ENCODE results near the gene RPGRIP1L. TPM values are rescaled to one million over a fixed set of nuclear protein-coding genes. Genes with fewer than 3 reads are reported as not detected.

Gene RPGRIP1L
- total RNA-seq, 1 donor from 2014 or later: 21.4 TPM

DNA sequence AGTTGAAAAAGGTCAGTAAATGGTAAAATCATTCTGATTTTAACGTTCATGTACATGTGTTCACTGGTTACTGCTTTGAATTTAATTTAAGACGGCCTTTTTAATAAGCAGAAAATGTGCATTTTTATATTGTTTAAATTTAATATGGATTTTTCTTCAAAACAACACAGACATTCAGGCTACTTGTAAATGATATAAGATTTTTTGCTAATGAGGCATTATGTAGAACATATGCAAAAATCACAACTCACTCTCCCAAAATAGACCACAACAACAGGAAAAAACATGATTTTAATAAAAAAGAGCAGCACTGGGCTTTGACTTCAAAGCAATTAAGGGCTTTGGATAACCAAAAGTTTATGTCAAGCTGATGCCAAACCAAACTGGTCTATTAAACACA is 22.3 kb downstream of the RPGRIP1L start:
- peaks cover 6% of the 10 kb centered on the region for H3K4me1 Mint-ChIP-seq (ENCODE audit: unreplicated experiment)
- peaks cover 30% of the 10 kb centered on the region for H3K36me3 Mint-ChIP-seq
- DNase-seq (ENCODE audit: extremely low spot score, unreplicated experiment): no peak
- H3K9me3 Mint-ChIP-seq: no peaks in the 10 kb centered on the region
- H3K4me3 Mint-ChIP-seq: no peak overlapping the region
- H3K27ac Mint-ChIP-seq: no peak overlapping the region
- H3K27me3 Mint-ChIP-seq: no peaks in the 10 kb centered on the region
- TF ChIP-seq, protein P1, sequence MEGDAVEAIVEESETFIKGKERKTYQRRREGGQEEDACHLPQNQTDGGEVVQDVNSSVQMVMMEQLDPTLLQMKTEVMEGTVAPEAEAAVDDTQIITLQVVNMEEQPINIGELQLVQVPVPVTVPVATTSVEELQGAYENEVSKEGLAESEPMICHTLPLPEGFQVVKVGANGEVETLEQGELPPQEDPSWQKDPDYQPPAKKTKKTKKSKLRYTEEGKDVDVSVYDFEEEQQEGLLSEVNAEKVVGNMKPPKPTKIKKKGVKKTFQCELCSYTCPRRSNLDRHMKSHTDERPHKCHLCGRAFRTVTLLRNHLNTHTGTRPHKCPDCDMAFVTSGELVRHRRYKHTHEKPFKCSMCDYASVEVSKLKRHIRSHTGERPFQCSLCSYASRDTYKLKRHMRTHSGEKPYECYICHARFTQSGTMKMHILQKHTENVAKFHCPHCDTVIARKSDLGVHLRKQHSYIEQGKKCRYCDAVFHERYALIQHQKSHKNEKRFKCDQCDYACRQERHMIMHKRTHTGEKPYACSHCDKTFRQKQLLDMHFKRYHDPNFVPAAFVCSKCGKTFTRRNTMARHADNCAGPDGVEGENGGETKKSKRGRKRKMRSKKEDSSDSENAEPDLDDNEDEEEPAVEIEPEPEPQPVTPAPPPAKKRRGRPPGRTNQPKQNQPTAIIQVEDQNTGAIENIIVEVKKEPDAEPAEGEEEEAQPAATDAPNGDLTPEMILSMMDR (conservative IDR thresholded peaks at IDR 0.05): no peak

DNA sequence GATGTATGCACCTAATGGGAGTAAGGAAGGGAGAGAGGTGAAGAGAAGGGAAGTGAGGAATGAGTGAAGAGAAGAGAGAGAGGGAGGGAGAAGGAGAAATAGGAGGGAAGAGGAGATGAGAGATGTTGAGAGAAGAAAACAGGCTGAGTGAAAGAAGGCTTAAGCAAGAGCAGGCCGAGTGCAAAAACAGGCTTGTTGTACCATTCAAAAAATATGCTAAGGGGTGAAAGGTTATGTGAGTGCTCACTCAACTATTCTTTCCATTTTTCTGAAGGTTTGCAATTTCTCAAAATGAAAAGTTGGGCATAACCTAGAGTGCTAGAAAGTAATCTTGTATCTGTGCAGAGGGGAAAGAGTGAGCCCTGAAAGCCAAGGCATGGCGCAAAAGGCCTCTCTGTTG is 22.9 kb downstream of the RPGRIP1L start:
- no peak overlapping the region for H3K27ac Mint-ChIP-seq
- no peaks in the 10 kb centered on the region for H3K27me3 Mint-ChIP-seq
- no peak overlapping the region for H3K4me3 Mint-ChIP-seq
- TF ChIP-seq, protein P1 (conservative IDR thresholded peaks at IDR 0.05): no peak
- H3K36me3 Mint-ChIP-seq: peaks cover 26% of the 10 kb centered on the region
- DNase-seq (ENCODE audit: extremely low spot score, unreplicated experiment): no peak
- H3K4me1 Mint-ChIP-seq (ENCODE audit: unreplicated experiment): peaks cover 6% of the 10 kb centered on the region
- H3K9me3 Mint-ChIP-seq: no peaks in the 10 kb centered on the region

DNA sequence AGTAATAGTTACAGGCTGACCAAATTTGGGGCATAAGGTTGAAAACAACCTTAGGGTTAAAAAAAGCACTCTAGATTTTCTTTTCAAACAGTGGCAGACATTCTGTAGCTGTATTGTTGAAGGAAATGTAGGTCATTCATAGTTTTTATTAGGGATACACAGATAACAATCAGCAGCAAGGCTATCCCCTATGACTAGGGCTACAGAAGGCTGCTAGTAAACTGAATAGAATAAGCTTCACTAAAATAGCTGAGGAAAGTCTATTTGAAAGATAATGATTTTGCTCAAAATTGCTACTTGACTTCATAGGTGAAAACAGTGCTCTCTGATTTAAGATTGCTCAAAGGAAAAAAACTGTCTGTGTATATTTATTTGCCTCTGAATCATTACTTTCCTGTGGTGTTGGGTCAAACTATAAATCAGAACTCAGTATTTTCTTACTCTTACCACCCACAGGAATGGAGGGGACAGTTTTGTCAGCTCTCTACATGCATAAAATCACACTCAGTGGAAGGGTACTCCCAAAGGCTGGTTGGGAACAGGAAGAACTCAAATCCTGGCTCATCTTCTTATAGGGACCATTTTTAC is 24.8 kb downstream of the RPGRIP1L start:
- TF ChIP-seq, protein P1 (conservative IDR thresholded peaks at IDR 0.05): no peak
- Mint-ChIP-seq H3K27ac (no peak overlapping the region), H3K27me3 (no peaks in the 10 kb centered on the region), H3K9me3 (no peaks in the 10 kb centered on the region), H3K4me3 (no peak overlapping the region), H3K36me3 (peaks cover 14% of the 10 kb centered on the region), H3K4me1 (ENCODE audit: unreplicated experiment) (peaks cover 7% of the 10 kb centered on the region)
- DNase-seq (ENCODE audit: extremely low spot score, unreplicated experiment): no peak

DNA sequence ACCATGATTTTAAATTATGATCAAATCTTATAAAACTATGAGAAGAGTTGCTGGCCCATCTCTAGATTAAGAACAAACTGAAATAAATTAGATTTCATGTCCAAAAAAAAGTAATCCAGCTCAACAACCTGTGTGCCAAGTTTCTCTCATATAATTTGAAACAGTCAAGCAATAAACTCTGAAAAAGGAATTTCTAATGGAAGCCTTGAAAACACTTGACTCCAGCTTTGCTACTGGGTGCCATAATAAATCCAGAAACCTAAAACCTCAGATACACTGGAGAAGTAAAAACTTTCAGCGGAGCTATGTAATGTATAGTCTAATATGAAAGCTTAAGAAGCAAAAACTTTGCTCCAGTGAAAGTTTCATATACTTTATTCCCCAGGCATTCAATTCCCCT is 25.5 kb downstream of the RPGRIP1L start:
- H3K27me3 Mint-ChIP-seq: no peaks in the 10 kb centered on the region
- H3K9me3 Mint-ChIP-seq: no peaks in the 10 kb centered on the region
- H3K27ac Mint-ChIP-seq: no peak overlapping the region
- H3K36me3 Mint-ChIP-seq: peaks cover 10% of the 10 kb centered on the region
- TF ChIP-seq, protein P1 (conservative IDR thresholded peaks at IDR 0.05): no peak
- no peak overlapping the region for H3K4me3 Mint-ChIP-seq
- peaks cover 11% of the 10 kb centered on the region for H3K4me1 Mint-ChIP-seq (ENCODE audit: unreplicated experiment)
- no peak for DNase-seq (ENCODE audit: extremely low spot score, unreplicated experiment)

DNA sequence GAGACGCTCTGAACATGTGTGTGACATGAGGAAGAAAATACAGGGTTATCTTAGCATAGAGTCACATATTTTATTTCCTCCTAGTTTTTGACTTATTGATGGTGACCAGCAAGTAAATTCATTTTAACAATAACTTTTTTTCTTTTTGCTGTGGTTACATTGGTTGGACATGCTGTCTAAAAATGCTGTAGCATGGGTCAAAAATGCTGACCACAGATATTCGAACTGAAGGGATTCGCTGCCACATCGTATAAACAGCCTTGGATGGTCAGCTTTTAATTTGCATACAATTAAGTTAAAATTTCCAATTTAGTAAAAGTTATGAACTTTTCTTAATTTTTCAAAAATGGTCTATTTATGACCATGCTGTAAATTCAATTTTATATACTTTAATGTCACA is 30.5 kb downstream of the RPGRIP1L start:
- Mint-ChIP-seq H3K27me3 (no peaks in the 10 kb centered on the region), H3K27ac (no peak overlapping the region), H3K4me3 (no peak overlapping the region), H3K9me3 (no peaks in the 10 kb centered on the region), H3K4me1 (ENCODE audit: unreplicated experiment) (peaks cover 5% of the 10 kb centered on the region), H3K36me3 (peaks cover 7% of the 10 kb centered on the region)
- TF ChIP-seq, protein P1 (conservative IDR thresholded peaks at IDR 0.05): no peak
- DNase-seq (ENCODE audit: extremely low spot score, unreplicated experiment): no peak

DNA sequence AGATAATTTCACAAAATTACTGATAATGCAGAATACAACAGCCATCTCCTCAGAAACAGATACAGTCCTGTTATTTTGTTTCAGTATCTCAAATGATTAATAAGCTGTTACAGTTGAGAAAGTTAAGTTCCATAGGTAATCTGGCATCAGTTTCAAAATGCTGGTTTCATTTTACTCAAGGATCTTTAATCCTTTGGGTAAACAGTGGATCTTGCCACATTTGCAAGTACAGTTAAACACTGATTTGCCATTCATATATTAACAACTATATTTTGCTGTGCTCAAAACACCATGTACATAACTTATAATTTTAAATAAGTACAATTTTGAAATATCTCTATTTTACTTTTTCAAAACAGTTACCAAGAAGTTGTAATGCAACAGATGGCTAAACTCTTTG is 31.2 kb downstream of the RPGRIP1L start:
- no peak for DNase-seq (ENCODE audit: extremely low spot score, unreplicated experiment)
- H3K27ac Mint-ChIP-seq: no peak overlapping the region
- TF ChIP-seq, protein P1 (conservative IDR thresholded peaks at IDR 0.05): no peak
- H3K9me3 Mint-ChIP-seq: no peaks in the 10 kb centered on the region
- no peaks in the 10 kb centered on the region for H3K27me3 Mint-ChIP-seq
- no peak overlapping the region for H3K4me3 Mint-ChIP-seq
- peaks cover 7% of the 10 kb centered on the region for H3K36me3 Mint-ChIP-seq
- H3K4me1 Mint-ChIP-seq (ENCODE audit: unreplicated experiment): peaks cover 5% of the 10 kb centered on the region

Measured in type B pancreatic cell (in vitro differentiated cells).